Panc1 (cell line): ENCODE data around the gene AKAP8L. TPM values are rescaled to one million over a fixed set of nuclear protein-coding genes. Genes with fewer than 3 reads are reported as not detected.

ENCODE experiments used
- ATAC-seq: fragments of 200-7000 bp; cut with Tn5 transposase; 2 replicates; pipeline ENCODE4 v1.9.1; 2020; ENCODE audit warnings: mild to moderate bottlenecking, moderate library complexity
- BruUV-seq: library from RNA; stranded (reverse); fragments of 400-500 nt; replicated peaks from 2 replicates; lab custom pipeline; 2021; lab: Mats Ljungman, UMichigan
- CTCF ChIA-PET: fragments of 300-600 bp; sonication (Branson Sonifier 250); formaldehyde crosslinking; loops from one replicate; lab custom pipeline; 2022; ENCODE audit warnings: antibody characterized with exemption; lab: Charles Lee
- POLR2A ChIA-PET: fragments of 300-600 bp; sonication (Branson Sonifier 250); formaldehyde crosslinking; loops from one replicate; lab custom pipeline; 2022; ENCODE audit warnings: antibody characterized with exemption; lab: Charles Lee
- DNase-seq: peaks from one replicate; pipeline ENCODE4 v3.0.0-alpha.2; 2010; ENCODE audit warnings: low read depth, low spot score
- H3K27ac ChIP-seq: 2 replicates; pipeline ENCODE4 v1.5.1; 2011; ENCODE audit warnings: mild to moderate bottlenecking, low read length, inconsistent platforms
- H3K27me3 ChIP-seq: fragments of 200-500 bp; sonication (Bioruptor generic); 2 replicates; pipeline ENCODE4 v1.6.0; 2014; ENCODE audit warnings: low read length, inconsistent platforms; ENCODE audit not compliant: control insufficient read depth, insufficient read depth
- H3K36me3 ChIP-seq: fragments of 200-500 bp; sonication (Bioruptor generic); 2 replicates; pipeline ENCODE4 v1.5.1; 2014; ENCODE audit warnings: inconsistent platforms, mild to moderate bottlenecking, low read length, moderate library complexity; ENCODE audit not compliant: control insufficient read depth, insufficient read depth
- H3K4me1 ChIP-seq: 2 replicates; pipeline ENCODE4 v1.5.1; 2011; ENCODE audit warnings: inconsistent platforms, mild to moderate bottlenecking, low read length, moderate library complexity; ENCODE audit not compliant: control insufficient read depth, insufficient read depth
- H3K4me3 ChIP-seq, 2 experiments: 2 replicates each; pipeline ENCODE4 v1.5.1; 2011 to 2012; ENCODE audit warnings: low read depth in 2 of 2, low read length in 2 of 2, mild to moderate bottlenecking in 2 of 2, inconsistent platforms in 1 of 2, moderate library complexity in 1 of 2
- H3K9me3 ChIP-seq: fragments of 200-500 bp; sonication (Bioruptor generic); 2 replicates; pipeline ENCODE4 v1.5.1; 2014; ENCODE audit warnings: low read depth, mild to moderate bottlenecking, inconsistent platforms, low read length, moderate library complexity; ENCODE audit not compliant: control insufficient read depth, insufficient read depth
- CTCF ChIP-seq: fragments of 450-650 bp; IDR thresholded peaks from 2 replicates; pipeline ENCODE4 v1.5.1; 2017; ENCODE audit warnings: mild to moderate bottlenecking
- POLR2AphosphoS5 ChIP-seq: IDR thresholded peaks from 2 replicates; pipeline ENCODE4 v1.6.1; 2012; ENCODE audit warnings: mild to moderate bottlenecking, low read depth, low read length, moderate library complexity
- REST ChIP-seq, 2 experiments: IDR thresholded peaks; 2 replicates each; pipeline ENCODE4 v1.6.1; 2011 to 2012; ENCODE audit warnings: low read depth in 2 of 2, control low read depth in 1 of 2, low read length in 1 of 2, mild to moderate bottlenecking in 1 of 2, moderate library complexity in 1 of 2; ENCODE audit not compliant: insufficient read depth in 1 of 2
- SIN3A ChIP-seq: IDR thresholded peaks from 2 replicates; pipeline ENCODE4 v1.6.1; 2012; ENCODE audit warnings: low read depth, mild to moderate bottlenecking, low read length, moderate library complexity, borderline replicate concordance; ENCODE audit not compliant: insufficient read depth
- TCF7L2 ChIP-seq: IDR thresholded peaks from 2 replicates; pipeline ENCODE4 v1.6.1; 2011; ENCODE audit warnings: mild to moderate bottlenecking, low read depth, low read length, inconsistent platforms
- in situ Hi-C: cut with HindIII; loops from 2 replicates; pipeline ENCODE4 v1.10.0; 2016; ENCODE audit warnings: low sequenced_read_pairs, low pct_unique_long_range_greater_than_20kb
- intact Hi-C: fragments of 100-400 bp; cut with micrococcal nuclease; formaldehyde crosslinking; loops from one replicate; pipeline ENCODE4 v1.10.0; 2022; ENCODE audit not compliant: unreplicated experiment
- total RNA-seq: library from RNA; stranded (reverse); gene quantifications from one replicate; pipeline ENCODE4 v1.2.1, GENCODE V29; 2021; ENCODE audit not compliant: unreplicated experiment

AKAP8L gene
- total RNA-seq, 1 experiment from 2014 or later, result 65.5 TPM

GRCh38 chr19:15444505-15445226 lies 25.9 kb upstream of the AKAP8L start:
- intact Hi-C loops, result no loop called here
- BruUV-seq, result no TSS peak
- ChIA-PET CTCF (no interaction called here), POLR2A (no interaction called here)
- DNase-seq (no peak), ATAC-seq (no peak)
- in situ Hi-C loops, result no loop called here
- no peaks in the 10 kb centered on the region for H3K9me3 ChIP-seq
- H3K4me1 ChIP-seq, result no peaks in the 10 kb centered on the region; the same call in 1 of the 2 replicates
- H3K27me3 ChIP-seq, result no peaks in the 10 kb centered on the region
- H3K27ac ChIP-seq, result no peak overlapping the region
- no peaks in the 10 kb centered on the region for H3K36me3 ChIP-seq
- TF ChIP-seq POLR2AphosphoS5 (no peak), SIN3A (no peak), CTCF (no peak), TCF7L2 (no peak), REST (IDR thresholded peaks at IDR 0.05; ENCODE audit: insufficient read depth in 1 of 2, low read depth in 2 of 2, low read length in 1 of 2) (no peak)
- H3K4me3 ChIP-seq, result no peak overlapping the region

- Histone ChIP-seq H3K36me3 (no peaks in the 10 kb centered on the region), H3K27ac (no peak overlapping the region), H3K4me3 (no peak overlapping the region), H3K9me3 (no peaks in the 10 kb centered on the region), H3K27me3 (no peaks in the 10 kb centered on the region), H3K4me1 (no peaks in the 10 kb centered on the region; the same call in 1 of the 2 replicates)
- no peak for ATAC-seq
- no TSS peak for BruUV-seq
- no peak for TF ChIP-seq POLR2AphosphoS5
- TF ChIP-seq REST (IDR thresholded peaks at IDR 0.05; ENCODE audit: insufficient read depth in 1 of 2, low read depth in 2 of 2, low read length in 1 of 2), result no peak
- no peak for TF ChIP-seq CTCF
- TF ChIP-seq TCF7L2, result no peak
- ChIA-PET CTCF (no interaction called here), POLR2A (no interaction called here)
- DNase-seq, result no peak
- intact Hi-C loops, result no loop called here
- in situ Hi-C loops, result no loop called here
These were observed 25.1 kb upstream of the AKAP8L start for GRCh38 chr19:15443838-15444237.
